Activated T-helper 1 cell treated with anti-CD3 and anti-CD28 coated beads, Interleukin-12 subunit alpha, Interleukin-12 subunit beta, Interleukin-2, Interleukin-4 antibody, amounts not matched to agents 30 ng/mL and 10 ng/mL and 1 ng/mL, durations not matched to agents 14 hours and 24 hours and 36 hours (primary cell): ENCODE measurements around the gene CDH3. TPM values are rescaled to one million over a fixed set of nuclear protein-coding genes. Genes with fewer than 3 reads are reported as not detected.

Experiments
- DNase-seq: peaks from one replicate; pipeline ENCODE4 v3.0.0; 2021; ENCODE audit warnings: low spot score
- H3K27ac Mint-ChIP-seq: one replicate; pipeline ENCODE4 v1.8.0; 2021; ENCODE audit warnings: mild to moderate bottlenecking, mixed read lengths
- H3K27me3 Mint-ChIP-seq: one replicate; pipeline ENCODE4 v1.8.0; 2022; ENCODE audit warnings: mild to moderate bottlenecking, moderate library complexity, mixed read lengths; ENCODE audit not compliant: insufficient read depth
- H3K36me3 Mint-ChIP-seq: one replicate; pipeline ENCODE4 v1.8.0; 2021; ENCODE audit warnings: low read depth, mixed read lengths
- H3K4me1 Mint-ChIP-seq: one replicate; pipeline ENCODE4 v1.8.0; 2021; ENCODE audit warnings: low read depth, mixed read lengths
- H3K4me3 Mint-ChIP-seq: one replicate; pipeline ENCODE4 v1.8.0; 2021; ENCODE audit warnings: mild to moderate bottlenecking, moderate library complexity, mixed read lengths
- H3K9me3 Mint-ChIP-seq: one replicate; pipeline ENCODE4 v1.8.0; 2021; ENCODE audit warnings: mixed read lengths
- intact Hi-C: fragments of 100-400 bp; cut with micrococcal nuclease; formaldehyde crosslinking; loops from one replicate; pipeline ENCODE4 v1.15.1; 2024
- total RNA-seq: library from RNA; stranded (reverse); gene quantifications from 2 replicates; pipeline ENCODE4 v1.2.3, GENCODE V29; 2022

The CDH3 gene
- total RNA-seq, 1 donor from 2014 or later = 0.26 TPM

DNA sequence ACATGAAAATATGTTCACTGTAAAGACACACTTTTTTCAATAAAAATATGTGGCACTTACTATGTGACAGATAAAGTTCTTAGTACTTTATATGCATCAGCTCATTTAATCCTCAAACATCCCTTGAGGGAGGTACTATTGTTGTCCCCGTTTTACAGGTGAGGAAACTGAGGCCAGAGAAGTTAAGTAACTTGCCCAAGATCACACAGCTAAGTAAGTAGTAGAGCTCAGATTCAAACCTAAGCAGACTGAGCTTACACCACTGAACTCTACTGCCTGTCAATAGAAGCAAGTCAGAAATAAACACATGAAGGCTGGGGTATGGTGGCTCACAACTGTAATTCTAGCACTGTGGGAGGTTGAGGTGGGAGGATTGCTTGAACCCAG is 13.9 kb downstream of the CDH3 start:
- Mint-ChIP-seq H3K27ac (no peak overlapping the region), H3K4me1 (no peaks in the 10 kb centered on the region), H3K9me3 (no peaks in the 10 kb centered on the region), H3K27me3 (peaks cover 2% of the 10 kb centered on the region), H3K4me3 (no peak overlapping the region), H3K36me3 (no peaks in the 10 kb centered on the region)
- no peak for DNase-seq
- intact Hi-C loops = no loop called here

DNA sequence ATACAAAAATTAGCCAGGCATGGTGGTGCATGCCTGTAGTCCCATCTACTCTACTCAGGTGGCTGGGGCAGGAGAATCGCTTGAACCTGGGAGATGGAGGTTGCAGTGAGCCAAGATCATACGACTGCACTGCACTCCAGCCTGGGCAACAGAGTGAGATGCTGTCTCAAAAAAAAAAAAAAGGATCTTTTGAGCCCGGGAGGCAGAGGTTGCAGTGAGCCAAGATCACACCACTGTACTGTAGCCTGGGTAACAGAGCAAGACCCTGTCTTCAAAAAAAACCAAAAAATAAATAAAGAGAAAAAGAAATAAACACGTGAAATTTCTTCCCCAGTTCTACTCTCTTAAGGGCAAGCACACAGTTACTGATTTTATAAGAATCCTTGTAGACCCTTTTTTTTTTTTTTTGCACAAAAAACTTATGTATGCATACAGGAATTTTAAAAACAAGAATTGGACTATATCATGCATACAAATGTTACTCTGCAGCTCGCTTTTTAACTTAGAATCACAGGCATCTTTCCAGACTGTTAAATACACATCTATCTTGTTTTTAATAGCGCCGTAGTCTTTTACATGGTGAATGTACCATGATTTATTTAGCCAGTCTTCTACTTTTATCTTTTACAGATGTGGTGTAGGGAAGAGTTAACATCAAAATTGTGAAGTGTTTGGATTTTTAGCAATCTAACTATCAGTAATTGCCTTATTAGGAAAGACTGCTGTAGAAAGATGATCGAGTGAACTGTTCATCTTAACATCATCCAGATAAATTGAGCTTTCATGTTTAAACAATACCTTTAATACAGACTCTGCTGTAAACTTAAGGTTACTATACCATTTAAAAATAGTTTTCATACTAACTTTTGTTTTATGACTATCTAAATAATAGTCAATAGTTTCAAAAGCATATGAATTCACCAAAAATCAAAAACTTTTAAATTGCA is 14.6 kb downstream of the CDH3 start:
- no peaks in the 10 kb centered on the region for H3K9me3 Mint-ChIP-seq
- no peaks in the 10 kb centered on the region for H3K4me1 Mint-ChIP-seq
- H3K27me3 Mint-ChIP-seq = peaks cover 2% of the 10 kb centered on the region
- no peak overlapping the region for H3K4me3 Mint-ChIP-seq
- H3K27ac Mint-ChIP-seq = no peak overlapping the region
- intact Hi-C loops = no loop called here
- H3K36me3 Mint-ChIP-seq = no peaks in the 10 kb centered on the region
- no peak for DNase-seq

DNA sequence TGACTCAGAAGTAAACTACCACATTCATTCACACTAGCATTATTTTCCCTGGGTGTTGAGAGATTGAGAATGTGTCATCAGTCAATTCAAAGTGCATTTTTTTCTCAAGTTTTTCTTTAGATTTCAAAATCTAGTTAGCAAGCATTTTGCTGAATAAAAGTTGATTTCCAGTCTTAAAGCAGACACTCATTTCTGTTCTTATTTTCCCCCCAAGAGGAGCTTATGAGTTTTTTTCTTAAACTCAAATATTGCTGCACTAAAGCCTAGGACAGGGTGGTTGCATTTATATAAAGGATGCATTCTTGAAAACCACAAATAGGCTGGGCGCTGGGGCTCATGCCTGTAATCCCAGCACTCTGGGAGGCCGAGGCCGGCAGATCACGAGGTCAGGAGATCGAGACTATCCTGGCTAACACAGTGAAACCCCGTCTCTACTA is 15.3 kb downstream of the CDH3 start:
- no peak for DNase-seq
- Mint-ChIP-seq H3K4me3 (no peak overlapping the region), H3K9me3 (no peaks in the 10 kb centered on the region), H3K27ac (no peak overlapping the region), H3K4me1 (no peaks in the 10 kb centered on the region), H3K27me3 (peaks cover 2% of the 10 kb centered on the region), H3K36me3 (no peaks in the 10 kb centered on the region)
- intact Hi-C loops = no loop called here

DNA sequence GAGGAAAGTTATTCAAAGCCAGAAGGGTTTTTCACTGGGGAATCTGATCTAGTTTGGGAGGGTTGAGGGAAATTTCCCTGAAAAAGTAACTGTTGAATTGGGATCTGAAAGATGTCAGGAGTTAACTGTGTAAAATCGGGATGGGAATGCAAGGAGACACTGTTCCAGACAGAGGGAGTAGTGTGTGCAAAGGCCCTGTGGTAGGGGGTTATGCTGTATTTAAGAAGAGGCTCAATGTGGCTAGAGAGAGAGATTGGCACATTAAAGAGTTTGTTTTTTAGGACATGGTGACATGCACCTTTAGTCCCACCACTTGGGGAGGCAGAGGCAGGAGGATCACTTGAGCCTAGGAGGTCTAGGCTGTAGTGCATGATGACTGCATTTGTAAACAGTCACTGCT is 16.9 kb downstream of the CDH3 start:
- H3K4me3 Mint-ChIP-seq = no peak overlapping the region
- H3K27ac Mint-ChIP-seq = no peak overlapping the region
- H3K27me3 Mint-ChIP-seq = peaks cover 2% of the 10 kb centered on the region

DNA sequence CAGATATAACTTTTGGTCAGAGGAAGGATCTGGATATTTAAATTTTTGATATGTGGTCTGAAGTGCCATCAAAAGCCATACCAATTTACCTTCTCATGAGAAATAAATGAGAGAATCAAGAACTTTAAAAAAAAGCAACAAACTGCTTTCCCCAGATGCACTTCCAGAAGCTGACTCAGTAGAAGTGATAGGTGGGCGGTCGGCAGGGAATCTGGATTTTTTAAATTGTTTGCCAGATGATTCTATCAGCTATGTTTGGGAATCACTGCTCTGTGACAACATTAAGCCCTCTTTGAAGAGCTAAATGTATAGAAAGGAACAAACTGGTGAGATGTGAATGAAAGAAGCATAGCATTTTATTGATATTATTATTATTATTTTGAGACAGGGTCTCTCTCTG is 19.2 kb downstream of the CDH3 start:
- intact Hi-C loops = no loop called here
- H3K4me3 Mint-ChIP-seq = no peak overlapping the region

More for the DNA sequence above, 16.9 kb downstream of the CDH3 start:
- no peak for DNase-seq
- H3K36me3 Mint-ChIP-seq = no peaks in the 10 kb centered on the region
- H3K9me3 Mint-ChIP-seq = peaks cover under 1% of the 10 kb centered on the region
- intact Hi-C loops = no loop called here
- H3K4me1 Mint-ChIP-seq = no peaks in the 10 kb centered on the region

DNA sequence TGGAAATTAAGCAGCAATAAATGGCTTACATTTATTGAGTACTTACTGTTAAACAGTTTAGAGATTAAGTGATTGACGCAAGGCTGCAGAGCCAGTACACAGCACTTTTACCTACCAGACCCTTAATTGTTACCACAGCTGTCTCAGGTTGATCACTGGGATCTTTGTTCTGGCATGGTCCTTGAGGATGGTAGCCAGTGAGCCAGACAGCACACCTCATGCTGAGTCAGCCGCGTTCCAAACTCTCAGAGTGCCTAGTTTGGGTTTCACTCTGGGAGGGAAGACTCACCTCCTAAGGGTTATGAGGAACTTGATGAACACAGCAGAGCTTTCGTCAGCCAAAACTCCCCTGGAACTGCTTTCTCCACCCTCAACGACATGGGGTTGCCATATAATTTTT is 20.4 kb downstream of the CDH3 start:
- Mint-ChIP-seq H3K36me3 (no peaks in the 10 kb centered on the region), H3K9me3 (peaks cover 4% of the 10 kb centered on the region), H3K4me1 (peaks cover 18% of the 10 kb centered on the region), H3K27me3 (no peaks in the 10 kb centered on the region), H3K4me3 (no peak overlapping the region), H3K27ac (no peak overlapping the region)
- DNase-seq = no peak
- intact Hi-C loops = no loop called here

More for the DNA sequence above, 19.2 kb downstream of the CDH3 start:
- DNase-seq = no peak
- Mint-ChIP-seq H3K27ac (no peak overlapping the region), H3K27me3 (peaks cover 2% of the 10 kb centered on the region), H3K4me1 (peaks cover 15% of the 10 kb centered on the region), H3K36me3 (no peaks in the 10 kb centered on the region), H3K9me3 (peaks cover 4% of the 10 kb centered on the region)

DNA sequence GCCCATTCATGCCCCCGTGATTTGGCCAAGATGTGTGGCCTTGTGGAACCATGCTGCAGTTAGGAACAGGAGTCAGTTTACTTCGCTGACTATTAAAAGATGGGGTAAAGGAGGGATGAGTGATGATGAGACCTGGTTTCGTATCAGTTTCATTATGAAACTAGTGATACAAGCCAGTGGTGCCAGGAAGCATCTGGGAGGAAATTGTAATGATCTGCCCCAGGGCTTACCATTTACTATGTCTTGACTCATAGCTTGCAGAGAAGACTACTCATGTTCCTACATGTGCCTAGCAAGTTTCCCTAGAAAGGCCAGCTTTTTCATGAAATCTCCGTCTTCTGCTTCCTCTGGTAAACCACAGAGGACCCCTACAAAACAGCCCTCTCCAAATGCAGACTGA is 23.2 kb downstream of the CDH3 start:
- no peaks in the 10 kb centered on the region for H3K27me3 Mint-ChIP-seq
- H3K36me3 Mint-ChIP-seq = no peaks in the 10 kb centered on the region
- H3K9me3 Mint-ChIP-seq = peaks cover 4% of the 10 kb centered on the region
- DNase-seq = peak; percentile 13
- intact Hi-C loops = no loop called here
- H3K27ac Mint-ChIP-seq = peak overlapping the region; percentile 50
- no peak overlapping the region for H3K4me3 Mint-ChIP-seq
- H3K4me1 Mint-ChIP-seq = peaks cover 18% of the 10 kb centered on the region

DNA sequence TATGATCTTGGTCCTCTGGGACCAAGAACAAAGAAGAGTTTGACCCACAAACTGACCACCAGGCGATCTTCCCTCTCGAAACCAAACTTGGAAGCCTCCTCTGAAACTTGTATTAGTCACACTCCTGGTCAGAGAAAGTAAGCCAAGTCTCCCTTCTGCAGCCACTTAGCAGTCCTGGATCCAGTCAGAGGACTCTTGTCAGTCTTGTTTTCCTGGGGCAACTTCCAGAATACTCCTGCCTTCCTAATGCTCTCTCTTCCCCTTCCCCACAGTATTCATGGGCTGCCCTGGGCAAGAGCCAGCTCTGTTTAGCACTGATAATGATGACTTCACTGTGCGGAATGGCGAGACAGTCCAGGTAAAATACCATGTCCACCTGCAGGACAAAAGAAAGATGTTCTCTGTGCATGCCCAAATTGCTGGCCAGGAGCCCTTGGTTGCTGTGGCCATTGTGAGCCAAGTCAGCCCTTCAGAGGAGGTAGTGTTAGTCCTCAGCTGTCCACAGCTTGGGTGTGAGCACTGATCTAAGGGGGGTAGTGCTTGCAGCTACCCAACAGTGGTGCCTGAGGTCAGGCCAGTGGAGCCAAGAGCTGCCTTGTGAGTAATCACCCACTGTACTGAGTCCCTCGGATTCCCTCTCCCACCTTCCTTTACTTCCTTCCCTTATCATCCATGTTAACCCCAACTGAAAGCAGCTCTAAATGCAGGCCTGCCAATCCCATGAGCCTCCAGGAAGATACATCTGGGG is 31.2 kb downstream of the CDH3 start:
- H3K27ac Mint-ChIP-seq = no peak overlapping the region
- peaks cover 3% of the 10 kb centered on the region for H3K36me3 Mint-ChIP-seq
- no peaks in the 10 kb centered on the region for H3K27me3 Mint-ChIP-seq
- no peak for DNase-seq
- H3K4me1 Mint-ChIP-seq = no peaks in the 10 kb centered on the region
- H3K4me3 Mint-ChIP-seq = no peak overlapping the region
- intact Hi-C loops = no loop called here
- H3K9me3 Mint-ChIP-seq = peaks cover 5% of the 10 kb centered on the region

DNA sequence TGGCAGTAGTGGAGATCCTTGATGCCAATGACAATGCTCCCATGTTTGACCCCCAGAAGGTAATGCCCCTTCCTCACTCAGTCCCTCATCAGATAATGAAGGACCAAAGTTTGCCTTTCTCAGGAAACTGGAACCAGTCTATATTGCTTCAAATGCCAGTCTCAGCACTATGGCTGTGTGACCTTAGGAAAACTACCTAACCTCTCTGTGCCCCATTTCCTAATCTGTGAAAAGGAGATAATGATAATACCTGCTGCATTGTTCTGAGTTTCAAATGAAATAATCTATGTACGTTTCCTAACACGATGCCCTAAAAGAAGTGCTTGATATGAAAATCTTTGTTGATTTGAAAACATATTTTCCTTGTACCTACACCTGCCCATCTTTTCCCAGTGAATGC is 35.9 kb downstream of the CDH3 start:
- no peaks in the 10 kb centered on the region for H3K36me3 Mint-ChIP-seq
- no peak for DNase-seq
- H3K27me3 Mint-ChIP-seq = no peaks in the 10 kb centered on the region
- intact Hi-C loops = no loop called here
- no peaks in the 10 kb centered on the region for H3K9me3 Mint-ChIP-seq
- no peaks in the 10 kb centered on the region for H3K4me1 Mint-ChIP-seq
- H3K4me3 Mint-ChIP-seq = no peak overlapping the region
- no peak overlapping the region for H3K27ac Mint-ChIP-seq

DNA sequence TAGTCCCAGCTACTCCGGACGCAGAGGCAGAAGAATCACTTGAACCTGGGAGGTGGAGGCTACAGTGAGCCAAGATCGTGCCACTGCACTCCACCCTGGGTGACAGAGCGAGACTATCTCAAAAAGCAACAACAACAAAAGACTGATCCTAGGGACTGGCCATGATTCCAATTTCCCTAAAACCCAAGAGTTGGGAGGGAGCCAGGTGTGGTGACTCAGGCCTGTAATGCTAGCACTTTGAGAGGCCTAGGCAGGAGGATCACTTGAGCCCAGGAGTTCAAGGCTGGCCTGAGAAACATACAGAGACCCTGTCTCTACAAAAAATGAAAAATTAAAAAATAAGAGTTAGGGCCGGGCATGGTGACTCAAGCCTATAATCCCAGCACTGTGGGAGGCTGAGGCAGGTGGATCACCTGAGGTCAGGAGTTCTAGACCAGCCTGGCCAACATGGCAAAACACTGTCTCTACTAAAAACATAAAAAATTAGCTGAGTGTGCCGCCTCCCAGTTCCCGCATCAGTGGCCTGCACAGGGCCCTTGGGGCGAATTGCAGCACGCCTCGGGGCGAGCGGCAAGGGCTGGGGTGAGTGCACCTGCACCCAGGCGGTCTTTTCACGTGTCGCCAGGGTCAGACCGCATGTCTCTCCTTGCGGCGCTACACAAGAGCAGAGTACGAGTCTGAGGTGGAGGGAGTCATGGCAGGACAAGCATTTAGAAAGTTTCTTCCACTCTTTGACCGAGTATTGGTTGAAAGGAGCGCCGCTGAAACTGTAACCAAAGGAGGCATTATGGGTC is 40.8 kb downstream of the CDH3 start:
- no peaks in the 10 kb centered on the region for H3K36me3 Mint-ChIP-seq

DNA sequence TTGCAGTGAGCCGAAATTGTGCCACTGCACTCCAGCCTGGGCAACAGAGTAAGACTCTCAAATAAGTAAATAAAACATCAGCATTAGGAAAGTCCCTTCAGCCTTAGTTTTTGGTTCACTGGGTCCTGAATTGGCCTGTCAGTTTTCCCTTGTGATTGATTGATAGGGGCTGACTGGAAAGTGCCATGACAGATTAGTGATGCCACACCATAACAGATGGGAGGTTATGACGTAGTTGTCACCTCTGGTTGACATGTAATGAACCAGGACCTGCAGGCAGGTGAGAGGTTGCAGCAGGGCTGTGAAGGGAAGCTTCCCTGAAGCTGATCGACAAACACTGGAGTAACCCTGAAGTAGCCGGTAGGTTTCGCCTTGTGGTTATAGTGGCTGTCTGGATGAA is 41.8 kb downstream of the CDH3 start:
- no peak overlapping the region for H3K4me3 Mint-ChIP-seq
- H3K9me3 Mint-ChIP-seq = no peaks in the 10 kb centered on the region
- intact Hi-C loops = no loop called here
- no peak overlapping the region for H3K27ac Mint-ChIP-seq
- no peak for DNase-seq
- no peaks in the 10 kb centered on the region for H3K36me3 Mint-ChIP-seq
- H3K27me3 Mint-ChIP-seq = no peaks in the 10 kb centered on the region
- H3K4me1 Mint-ChIP-seq = no peaks in the 10 kb centered on the region

More for the DNA sequence above, 40.8 kb downstream of the CDH3 start:
- DNase-seq = no peak
- intact Hi-C loops = no loop called here
- no peaks in the 10 kb centered on the region for H3K4me1 Mint-ChIP-seq
- H3K4me3 Mint-ChIP-seq = no peak overlapping the region
- no peaks in the 10 kb centered on the region for H3K27me3 Mint-ChIP-seq
- no peak overlapping the region for H3K27ac Mint-ChIP-seq
- no peaks in the 10 kb centered on the region for H3K9me3 Mint-ChIP-seq

DNA sequence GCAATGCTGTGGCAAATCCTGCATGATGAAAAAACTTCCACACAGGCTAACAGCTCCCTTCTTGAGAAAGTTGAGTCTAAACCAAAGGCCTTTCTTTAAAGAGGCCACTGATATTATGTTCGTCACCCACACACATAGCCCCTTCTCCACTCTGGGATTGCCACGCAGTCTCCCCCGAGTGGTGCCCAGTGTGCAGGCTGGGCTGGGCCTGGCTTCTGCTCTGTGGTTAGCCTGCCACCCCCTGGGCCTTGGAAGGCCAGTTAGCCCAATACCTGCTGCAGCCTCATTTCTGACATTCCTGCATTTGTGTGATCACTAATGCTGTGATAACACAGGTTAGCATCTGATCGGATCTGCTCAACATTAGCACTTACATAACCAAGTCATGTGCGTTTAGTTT is 44.8 kb downstream of the CDH3 start:
- no peak overlapping the region for H3K27ac Mint-ChIP-seq
- DNase-seq = no peak
- H3K9me3 Mint-ChIP-seq = no peaks in the 10 kb centered on the region
- H3K27me3 Mint-ChIP-seq = peaks cover 3% of the 10 kb centered on the region
- H3K4me1 Mint-ChIP-seq = no peaks in the 10 kb centered on the region
- intact Hi-C loops = no loop called here
- H3K36me3 Mint-ChIP-seq = no peaks in the 10 kb centered on the region
- no peak overlapping the region for H3K4me3 Mint-ChIP-seq
